Kidney (tissue), 14 donors: ENCODE measurements around the gene AUP1. TPM values are rescaled to one million over a fixed set of nuclear protein-coding genes. Genes with fewer than 3 reads are reported as not detected.

Source experiments
- DNase-seq, 5 donors: peaks; one replicate each; pipeline ENCODE4 v3.0.0-alpha.2; 2013 to 2020
- FAIRE-seq: peaks from 2 replicates; lab custom pipeline; 2012; peaks lifted over from hg19 to GRCh38; lab: Jason Lieb, UNC
- H3K27ac ChIP-seq, 2 donors: one replicate each; pipeline ENCODE4 v1.7.0; 2013; ENCODE audit warnings: low read depth in 2 of 2, low read length in 2 of 2, inconsistent platforms in 1 of 2
- H3K27me3 ChIP-seq: one replicate; pipeline ENCODE4 v1.7.1; 2013; ENCODE audit warnings: low read length, inconsistent platforms; ENCODE audit not compliant: control insufficient read depth, insufficient read depth
- H3K36me3 ChIP-seq, 3 donors: one replicate each; pipeline versions ENCODE4 v1.7.0 to v1.7.1; 2013; ENCODE audit warnings: low read length in 3 of 3, control low read depth in 1 of 3, inconsistent platforms in 1 of 3; ENCODE audit not compliant: insufficient read depth in 3 of 3, control insufficient read depth in 2 of 3
- H3K4me1 ChIP-seq, 3 donors: one replicate each; pipeline versions ENCODE4 v1.7.0 to v1.7.1; 2013; ENCODE audit warnings: low read length in 3 of 3, inconsistent platforms in 1 of 3, low read depth in 1 of 3; ENCODE audit not compliant: control insufficient read depth in 2 of 3, insufficient read depth in 2 of 3
- H3K4me3 ChIP-seq, 3 donors: one replicate each; pipeline versions ENCODE4 v1.7.0 to v1.8.1; 2013; ENCODE audit warnings: low read length in 3 of 3, control low read depth in 1 of 3, inconsistent platforms in 1 of 3
- H3K9ac ChIP-seq, 3 donors: one replicate each; pipeline versions ENCODE4 v1.7.0 to v1.7.1; 2013; ENCODE audit warnings: low read length in 3 of 3, control low read depth in 1 of 3, inconsistent platforms in 1 of 3
- H3K9me3 ChIP-seq, 3 donors: one replicate each; pipeline versions ENCODE4 v1.7.0 to v1.7.1; 2013; ENCODE audit warnings: low read length in 3 of 3, control low read depth in 1 of 3, inconsistent platforms in 1 of 3; ENCODE audit not compliant: control insufficient read depth in 2 of 3, insufficient read depth in 1 of 3
- intact Hi-C: fragments of 100-400 bp; cut with DNase I; formaldehyde crosslinking; loops from one replicate; pipeline ENCODE4 v1.11.1; 2022
- polyA plus RNA-seq: library from polyadenylated mRNA; stranded (reverse); fragments of 350-450 nt; fragmentation: Illumina TruSeq; extraction: RNeasy Lipid Tissue Mini Kit (QIAGEN cat#74804); gene quantifications from one replicate; pipeline ENCODE4 v1.2.3, GENCODE V29; 2014; ENCODE audit warnings: low read depth, low replicate concordance; ENCODE audit not compliant: insufficient read depth
- total RNA-seq: library from RNA; stranded (reverse); fragmentation: NEBNext Ultra II Directional; extraction: Animal tissue kit (Norgen Biotek cat#: 25700); gene quantifications from one replicate; pipeline ENCODE4 v1.2.1, GENCODE V29; 2021
- TF ChIP-seq, protein P1 (sequence below): IDR thresholded peaks from 3 replicates; pipeline ENCODE4 v1.5.1; 2012; ENCODE audit warnings: mild to moderate bottlenecking, moderate library complexity, borderline replicate concordance; ENCODE audit not compliant: insufficient read depth; ENCODE audit errors: extremely low read depth
- donor health status: control.
- donor health status: control.
- donor health status: control.
- donor health status: control.
- donor health status: control.
- donor health status: DM: yes; HTN: yes; CAD: no.
- donor health status: Normal renal cell carcinoma (clear cell type).

The AUP1 gene
- total and polyA plus RNA-seq, 2 donors from 2014 or later, result 91.0 to 130 TPM

DNA sequence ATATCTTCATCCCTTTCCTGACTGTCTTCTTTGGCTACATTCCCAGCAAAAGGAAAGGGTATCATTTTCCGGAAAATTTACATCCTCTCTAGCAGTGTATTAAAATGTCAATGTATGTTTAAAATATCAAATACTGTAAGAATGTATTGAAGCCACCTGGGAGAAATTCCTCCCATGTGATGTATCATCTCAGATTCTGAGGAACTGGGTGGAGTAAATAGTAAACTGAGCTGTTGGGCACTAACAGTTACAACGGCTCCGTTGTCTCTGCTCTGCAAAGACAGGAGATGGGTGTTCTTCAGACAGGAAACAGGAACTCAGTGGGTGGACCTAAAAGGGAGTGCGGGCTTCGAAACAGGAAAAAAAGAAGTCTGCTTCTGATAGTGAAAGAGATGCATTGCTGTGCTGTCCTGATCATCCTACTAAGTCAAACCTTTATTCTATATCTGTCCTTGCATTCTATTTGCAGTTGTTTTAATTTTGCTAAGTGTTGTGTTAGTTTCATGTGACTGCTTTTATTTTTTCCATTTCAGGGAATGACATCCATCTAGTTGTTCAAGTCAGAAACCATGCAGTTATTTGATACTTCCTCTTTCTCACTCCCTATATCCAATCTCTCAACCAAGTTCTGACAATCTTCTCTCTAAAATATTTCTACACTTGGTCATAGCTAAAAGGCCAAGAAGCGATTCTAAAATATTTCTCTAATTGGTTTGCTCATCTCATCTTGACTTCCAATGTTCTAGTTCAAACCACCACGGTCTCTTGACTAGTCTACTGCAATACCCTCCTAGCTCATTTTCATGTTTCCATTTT is 44.4 kb upstream of the AUP1 start:
- Histone ChIP-seq H3K9ac (no peak overlapping the region), H3K36me3 (no peaks in the 10 kb centered on the region), H3K27ac (no peak overlapping the region), H3K27me3 (no peaks in the 10 kb centered on the region), H3K4me1 (no peaks in the 10 kb centered on the region), H3K9me3 (no peaks in the 10 kb centered on the region), H3K4me3 (peak overlapping the region in 1 of 3 donors; percentile 15)
- no peak for FAIRE-seq
- intact Hi-C loops, result no loop called here
- TF ChIP-seq, protein P1, sequence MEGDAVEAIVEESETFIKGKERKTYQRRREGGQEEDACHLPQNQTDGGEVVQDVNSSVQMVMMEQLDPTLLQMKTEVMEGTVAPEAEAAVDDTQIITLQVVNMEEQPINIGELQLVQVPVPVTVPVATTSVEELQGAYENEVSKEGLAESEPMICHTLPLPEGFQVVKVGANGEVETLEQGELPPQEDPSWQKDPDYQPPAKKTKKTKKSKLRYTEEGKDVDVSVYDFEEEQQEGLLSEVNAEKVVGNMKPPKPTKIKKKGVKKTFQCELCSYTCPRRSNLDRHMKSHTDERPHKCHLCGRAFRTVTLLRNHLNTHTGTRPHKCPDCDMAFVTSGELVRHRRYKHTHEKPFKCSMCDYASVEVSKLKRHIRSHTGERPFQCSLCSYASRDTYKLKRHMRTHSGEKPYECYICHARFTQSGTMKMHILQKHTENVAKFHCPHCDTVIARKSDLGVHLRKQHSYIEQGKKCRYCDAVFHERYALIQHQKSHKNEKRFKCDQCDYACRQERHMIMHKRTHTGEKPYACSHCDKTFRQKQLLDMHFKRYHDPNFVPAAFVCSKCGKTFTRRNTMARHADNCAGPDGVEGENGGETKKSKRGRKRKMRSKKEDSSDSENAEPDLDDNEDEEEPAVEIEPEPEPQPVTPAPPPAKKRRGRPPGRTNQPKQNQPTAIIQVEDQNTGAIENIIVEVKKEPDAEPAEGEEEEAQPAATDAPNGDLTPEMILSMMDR, result no peak
- peak in 2 of 5 donors; percentile 35 to 50 for DNase-seq

DNA sequence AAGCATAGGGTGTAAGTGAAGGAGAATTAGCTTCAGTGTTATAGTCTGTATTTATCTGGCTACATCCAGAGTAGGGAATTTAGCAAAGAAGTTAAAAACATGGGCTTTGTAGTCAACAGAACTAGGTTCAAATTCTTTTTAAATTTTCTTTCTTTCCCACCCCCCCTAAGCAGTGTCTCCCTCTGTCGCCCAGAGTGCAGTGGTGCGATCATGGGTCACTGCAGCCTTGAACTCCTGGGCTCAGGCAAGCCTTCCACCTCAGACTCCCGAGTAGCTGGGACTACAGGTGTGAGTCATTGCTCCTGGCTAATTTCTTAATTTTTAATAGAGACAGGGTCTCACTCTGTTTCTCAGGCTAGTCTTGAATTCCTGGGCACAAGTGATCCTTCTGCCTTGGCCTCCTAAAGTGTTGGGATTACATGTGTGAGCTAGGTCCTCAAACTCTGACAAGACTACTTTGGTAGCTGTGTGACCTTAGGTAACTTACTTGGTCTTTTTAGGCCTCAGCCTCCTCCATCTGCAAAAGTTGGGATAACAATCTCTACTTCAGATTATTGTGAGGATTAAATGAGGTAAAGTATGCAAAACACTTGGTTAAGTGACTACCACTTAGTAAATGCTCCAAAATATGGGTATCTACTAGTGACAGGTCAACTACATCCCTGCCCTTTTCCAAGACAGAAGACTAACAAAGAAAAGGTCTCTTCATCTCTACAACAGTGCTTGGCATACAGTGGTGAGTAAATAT is 42.8 kb upstream of the AUP1 start:
- no peak for DNase-seq
- intact Hi-C loops, result no loop called here
- Histone ChIP-seq H3K9ac (no peak overlapping the region), H3K9me3 (no peaks in the 10 kb centered on the region), H3K4me3 (no peak overlapping the region), H3K27me3 (no peaks in the 10 kb centered on the region), H3K4me1 (no peaks in the 10 kb centered on the region), H3K27ac (no peak overlapping the region), H3K36me3 (no peaks in the 10 kb centered on the region)
- TF ChIP-seq, protein P1, result peak; percentile 2
- FAIRE-seq, result no peak

DNA sequence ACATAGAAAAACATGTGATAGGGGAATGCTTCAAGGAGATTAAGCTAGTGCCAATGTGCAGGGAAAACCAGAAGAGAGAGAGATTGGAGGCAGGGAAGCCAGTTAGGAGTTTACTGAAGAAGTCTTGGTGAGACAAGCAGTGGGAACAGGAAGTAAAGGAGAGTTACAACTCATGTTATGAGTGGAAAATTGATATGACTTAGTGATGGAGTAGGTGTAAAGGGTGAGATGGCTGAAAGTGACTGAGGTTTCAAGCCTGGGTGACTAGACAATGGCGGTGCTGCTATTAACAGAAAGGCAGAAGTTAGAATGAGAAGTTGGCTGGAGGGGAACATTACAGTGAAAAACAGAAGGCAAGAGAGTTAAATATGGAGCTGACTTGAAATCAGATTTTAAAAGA is 41.6 kb upstream of the AUP1 start:
- H3K9me3 ChIP-seq, result no peaks in the 10 kb centered on the region
- intact Hi-C loops, result no loop called here
- no peaks in the 10 kb centered on the region for H3K27me3 ChIP-seq
- no peaks in the 10 kb centered on the region for H3K4me1 ChIP-seq
- FAIRE-seq (no peak), DNase-seq (no peak)
- no peak overlapping the region for H3K9ac ChIP-seq
- H3K27ac ChIP-seq, result no peak overlapping the region
- TF ChIP-seq, protein P1, result no peak
- no peak overlapping the region for H3K4me3 ChIP-seq
- H3K36me3 ChIP-seq, result no peaks in the 10 kb centered on the region
